HEK293 (cell line): ENCODE data around the gene DXO.

Source experiments
- GFI1B ChIP-seq: fragments of 450-650 bp; formaldehyde crosslinking; IDR thresholded peaks from 2 replicates; pipeline ENCODE4 v1.5.1; 2016; ENCODE audit warnings: missing biosample characterization, missing genetic modification characterization
- KLF17 ChIP-seq: fragments of 450-650 bp; formaldehyde crosslinking; IDR thresholded peaks from 2 replicates; pipeline ENCODE4 v1.5.1; 2016; ENCODE audit warnings: missing biosample characterization, missing genetic modification characterization
- MYNN ChIP-seq: fragments of 450-650 bp; formaldehyde crosslinking; IDR thresholded peaks from 2 replicates; pipeline ENCODE4 v1.5.1; 2016; ENCODE audit warnings: missing biosample characterization, missing genetic modification characterization, borderline replicate concordance
- PRDM2 ChIP-seq: fragments of 450-650 bp; formaldehyde crosslinking; IDR thresholded peaks from 2 replicates; pipeline ENCODE4 v1.5.1; 2016; ENCODE audit warnings: missing biosample characterization, missing genetic modification characterization, borderline replicate concordance
- PRDM4 ChIP-seq: fragments of 450-650 bp; formaldehyde crosslinking; IDR thresholded peaks from 2 replicates; pipeline ENCODE4 v1.5.1; 2017; ENCODE audit warnings: missing biosample characterization, missing genetic modification characterization
- REST ChIP-seq: fragments of 450-650 bp; formaldehyde crosslinking; IDR thresholded peaks from 2 replicates; pipeline ENCODE4 v1.5.1; 2016; ENCODE audit warnings: missing biosample characterization, missing genetic modification characterization
- SALL2 ChIP-seq: fragments of 450-650 bp; formaldehyde crosslinking; IDR thresholded peaks from 2 replicates; pipeline ENCODE4 v1.5.0; 2017; ENCODE audit warnings: missing biosample characterization, mild to moderate bottlenecking, missing genetic modification characterization, borderline replicate concordance
- SP2 ChIP-seq: fragments of 450-650 bp; formaldehyde crosslinking; IDR thresholded peaks from 2 replicates; pipeline ENCODE4 v1.5.1; 2016; ENCODE audit warnings: missing biosample characterization, missing genetic modification characterization
- ZBTB21 ChIP-seq: fragments of 450-650 bp; formaldehyde crosslinking; IDR thresholded peaks from 2 replicates; pipeline ENCODE4 v1.5.1; 2017; ENCODE audit warnings: missing biosample characterization, missing genetic modification characterization
- ZBTB7A ChIP-seq: fragments of 450-650 bp; formaldehyde crosslinking; IDR thresholded peaks from 2 replicates; pipeline ENCODE4 v1.5.1; 2016; ENCODE audit warnings: low read depth, missing biosample characterization, missing genetic modification characterization
- ZNF138 ChIP-seq: fragments of 450-650 bp; formaldehyde crosslinking; IDR thresholded peaks from 2 replicates; pipeline ENCODE4 v1.5.1; 2016; ENCODE audit warnings: missing biosample characterization, missing genetic modification characterization, borderline replicate concordance
- ZNF157 ChIP-seq: fragments of 450-650 bp; formaldehyde crosslinking; IDR thresholded peaks from 2 replicates; pipeline ENCODE4 v1.5.1; 2016; ENCODE audit warnings: missing biosample characterization, missing genetic modification characterization
- ZNF19 ChIP-seq: fragments of 450-650 bp; formaldehyde crosslinking; IDR thresholded peaks from 2 replicates; pipeline ENCODE4; 2016; ENCODE audit warnings: missing biosample characterization, missing genetic modification characterization, low read depth
- ZNF362 ChIP-seq: fragments of 450-650 bp; formaldehyde crosslinking; IDR thresholded peaks from 2 replicates; pipeline ENCODE4 v1.5.1; 2016; ENCODE audit warnings: missing biosample characterization, missing genetic modification characterization
- ZNF391 ChIP-seq: fragments of 450-650 bp; formaldehyde crosslinking; IDR thresholded peaks from 2 replicates; pipeline ENCODE4 v1.5.1; 2016; ENCODE audit warnings: low read depth, missing biosample characterization, missing genetic modification characterization, borderline replicate concordance
- ZNF48 ChIP-seq: fragments of 450-650 bp; formaldehyde crosslinking; IDR thresholded peaks from 2 replicates; pipeline ENCODE4 v1.5.1; 2016; ENCODE audit warnings: missing biosample characterization, missing genetic modification characterization
- ZNF488 ChIP-seq: fragments of 450-650 bp; formaldehyde crosslinking; IDR thresholded peaks from 2 replicates; pipeline ENCODE4 v1.5.1; 2016; ENCODE audit warnings: missing biosample characterization, missing genetic modification characterization
- ZNF549 ChIP-seq: fragments of 450-650 bp; IDR thresholded peaks from 2 replicates; pipeline ENCODE4 v1.5.1; 2018; ENCODE audit warnings: missing biosample characterization, missing genetic modification characterization, mild to moderate bottlenecking, inconsistent platforms, moderate library complexity
- ZNF560 ChIP-seq: fragments of 450-650 bp; formaldehyde crosslinking; IDR thresholded peaks from 2 replicates; pipeline ENCODE4 v1.5.1; 2017; ENCODE audit warnings: missing biosample characterization, missing genetic modification characterization, borderline replicate concordance
- ZNF596 ChIP-seq: fragments of 450-650 bp; IDR thresholded peaks from 2 replicates; pipeline ENCODE4 v1.5.0; 2018; ENCODE audit warnings: missing biosample characterization, mild to moderate bottlenecking, missing genetic modification characterization, moderate library complexity
- ZNF629 ChIP-seq: fragments of 450-650 bp; formaldehyde crosslinking; IDR thresholded peaks from 2 replicates; pipeline ENCODE4 v1.5.1; 2017; ENCODE audit warnings: missing biosample characterization, missing genetic modification characterization
- ZNF677 ChIP-seq: fragments of 450-650 bp; IDR thresholded peaks from 2 replicates; pipeline ENCODE4 v1.5.0; 2018; ENCODE audit warnings: missing biosample characterization, mild to moderate bottlenecking, missing genetic modification characterization, moderate library complexity
- ZNF704 ChIP-seq: fragments of 450-650 bp; formaldehyde crosslinking; IDR thresholded peaks from 2 replicates; pipeline ENCODE4 v1.5.1; 2016; ENCODE audit warnings: missing biosample characterization, missing genetic modification characterization

Gene DXO

GRCh38 chr6:31970604-31971271 lies 1.2 kb downstream of the DXO start (continued):
- TF ChIP-seq ZNF138 (no peak), PRDM2 (tag by site-specific recombination) (no peak), ZBTB21 (peak; percentile 86), ZNF362 (no peak), ZNF596 (no peak), GFI1B (tag by site-specific recombination) (no peak), REST (no peak), KLF17 (tag by site-specific recombination) (no peak), ZNF48 (tag by site-specific recombination) (no peak), ZBTB7A (tag by site-specific recombination) (no peak), ZNF629 (tag by site-specific recombination) (peak; percentile 91), SP2 (tag by site-specific recombination) (no peak), ZNF157 (tag by site-specific recombination) (no peak), ZNF391 (tag by site-specific recombination) (no peak), ZNF677 (no peak), ZNF488 (tag by site-specific recombination) (no peak), ZNF704 (tag by site-specific recombination) (no peak), ZNF19 (tag by site-specific recombination) (no peak), ZNF549 (tag by site-specific recombination) (no peak), PRDM4 (no peak), MYNN (tag by site-specific recombination) (no peak), SALL2 (tag by site-specific recombination) (no peak), ZNF560 (tag by site-specific recombination) (no peak)
